Activated naive CD8-positive, alpha-beta T cell treated with anti-CD3 and anti-CD28 coated beads, Interleukin-2, amount 50 U/mL, for 24 hours (primary cell): ENCODE results near the gene ZBTB1.

Experiments used
- ATAC-seq: fragments of 150-1000 bp; cut with Tn5 transposase; one replicate; pipeline ENCODE4 v1.10.0; 2021
- DNase-seq: peaks from one replicate; pipeline ENCODE4 v3.0.0; 2021
- H3K27ac Mint-ChIP-seq: one replicate; pipeline ENCODE4 v1.8.0; 2021; ENCODE audit warnings: mild to moderate bottlenecking, mixed read lengths
- H3K27me3 Mint-ChIP-seq: one replicate; pipeline ENCODE4 v1.8.0; 2021; ENCODE audit warnings: mixed read lengths
- H3K36me3 Mint-ChIP-seq: one replicate; pipeline ENCODE4 v1.8.0; 2021; ENCODE audit warnings: low read depth, mixed read lengths
- H3K4me1 Mint-ChIP-seq: one replicate; pipeline ENCODE4 v1.8.0; 2021; ENCODE audit warnings: mixed read lengths
- H3K4me3 Mint-ChIP-seq: one replicate; pipeline ENCODE4 v1.8.0; 2021; ENCODE audit warnings: mild to moderate bottlenecking, moderate library complexity, mixed read lengths
- H3K9me3 Mint-ChIP-seq: one replicate; pipeline ENCODE4 v1.8.0; 2021; ENCODE audit warnings: mixed read lengths

Gene ZBTB1

GRCh38 chr14:64476438-64476837 is 28.1 kb upstream of the ZBTB1 start:
- Mint-ChIP-seq H3K9me3 (no peaks in the 10 kb centered on the region), H3K4me1 (peaks cover 19% of the 10 kb centered on the region), H3K27ac (no peak overlapping the region), H3K4me3 (no peak overlapping the region), H3K36me3 (peaks cover 10% of the 10 kb centered on the region), H3K27me3 (no peaks in the 10 kb centered on the region)
- DNase-seq (no peak), ATAC-seq (no peak)

DNA sequence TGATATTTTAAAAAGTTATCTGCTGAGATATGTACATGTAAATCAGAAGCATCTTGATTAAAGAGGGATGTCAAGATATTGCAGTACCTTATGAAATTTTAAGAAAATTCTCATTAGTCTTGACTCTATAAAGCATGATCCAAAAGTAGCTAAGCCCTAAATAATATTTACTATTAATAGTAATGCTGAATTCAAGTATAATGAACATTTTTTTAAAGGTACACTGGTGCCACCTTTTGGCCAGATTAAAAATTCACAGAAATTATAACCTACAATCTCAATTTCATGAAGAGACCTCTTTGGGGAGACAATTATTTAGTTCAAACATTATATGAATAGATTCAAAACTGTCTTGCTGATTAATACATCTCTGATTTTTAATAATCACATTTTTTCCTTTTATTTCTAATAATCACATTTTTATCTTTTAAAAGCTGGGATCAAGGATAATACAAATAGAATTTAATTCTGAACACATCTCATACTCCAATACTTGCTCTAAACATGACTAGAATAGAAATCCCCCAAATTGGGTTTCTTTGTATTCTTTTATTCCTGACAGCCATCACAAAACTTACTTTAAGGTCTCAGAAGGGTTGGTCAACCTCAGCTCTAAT is 25.8 kb upstream of the ZBTB1 start:
- DNase-seq (no peak), ATAC-seq (no peak)
- Mint-ChIP-seq H3K4me1 (peaks cover 21% of the 10 kb centered on the region), H3K4me3 (no peak overlapping the region), H3K27me3 (no peaks in the 10 kb centered on the region), H3K36me3 (peaks cover 11% of the 10 kb centered on the region), H3K27ac (no peak overlapping the region), H3K9me3 (no peaks in the 10 kb centered on the region)

DNA sequence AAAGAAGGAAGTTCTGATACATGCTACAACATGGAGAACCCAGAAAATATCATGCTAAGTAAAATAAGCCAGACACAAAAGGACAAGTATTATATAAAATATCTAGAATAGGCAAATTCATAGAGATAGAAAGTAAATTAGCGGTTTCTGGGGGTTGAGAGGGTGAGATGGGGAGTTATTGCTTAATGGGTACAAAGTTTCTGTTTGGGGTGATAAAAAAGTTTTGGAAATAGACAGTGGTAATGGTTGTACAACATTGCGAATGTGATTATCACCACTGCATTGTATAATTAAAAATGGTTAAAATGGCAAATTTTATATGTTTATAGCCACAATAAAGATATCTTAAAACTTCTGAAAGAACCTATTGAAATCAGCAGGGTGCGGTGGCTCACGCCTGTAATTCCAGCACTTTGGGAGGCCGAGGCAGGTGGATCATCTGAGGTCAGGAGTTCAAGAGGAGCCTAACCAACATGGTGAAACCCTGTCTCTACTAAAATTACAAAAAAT is 15.9 kb upstream of the ZBTB1 start:
- peaks cover 51% of the 10 kb centered on the region for H3K36me3 Mint-ChIP-seq

DNA sequence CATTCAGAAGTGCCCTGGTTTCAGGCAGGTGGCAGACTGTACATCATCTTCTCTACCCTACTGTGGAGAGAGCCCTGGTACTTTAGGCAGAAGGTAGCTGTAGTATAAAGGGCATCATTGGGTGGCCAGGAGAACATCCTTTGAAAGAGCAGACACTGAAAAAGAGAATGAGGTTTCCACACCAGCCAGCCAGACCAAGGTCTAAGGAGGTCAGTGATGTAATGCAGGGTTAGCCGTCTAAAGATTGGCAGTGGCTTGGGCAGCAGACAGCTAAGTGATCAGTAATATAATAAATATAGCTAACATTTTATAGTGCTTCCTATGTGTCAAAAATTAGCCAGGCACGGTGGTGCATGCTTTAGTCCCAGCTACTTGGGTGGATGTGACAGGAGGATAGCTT is 12.9 kb upstream of the ZBTB1 start:
- Mint-ChIP-seq H3K27me3 (no peaks in the 10 kb centered on the region), H3K9me3 (no peaks in the 10 kb centered on the region), H3K4me3 (no peak overlapping the region), H3K36me3 (peaks cover 42% of the 10 kb centered on the region), H3K27ac (no peak overlapping the region), H3K4me1 (peaks cover 35% of the 10 kb centered on the region)
- ATAC-seq (no peak), DNase-seq (no peak)

More for the DNA sequence above, 15.9 kb upstream of the ZBTB1 start:
- Mint-ChIP-seq H3K4me3 (no peak overlapping the region), H3K9me3 (no peaks in the 10 kb centered on the region), H3K4me1 (peaks cover 22% of the 10 kb centered on the region), H3K27me3 (no peaks in the 10 kb centered on the region), H3K27ac (no peak overlapping the region)
- ATAC-seq: no peak
- DNase-seq: no peak

GRCh38 chr14:64493455-64493854 is 11.1 kb upstream of the ZBTB1 start:
- no peaks in the 10 kb centered on the region for H3K9me3 Mint-ChIP-seq
- no peak overlapping the region for H3K4me3 Mint-ChIP-seq
- no peak for ATAC-seq
- H3K4me1 Mint-ChIP-seq: peaks cover 47% of the 10 kb centered on the region
- H3K27me3 Mint-ChIP-seq: no peaks in the 10 kb centered on the region
- no peak overlapping the region for H3K27ac Mint-ChIP-seq
- DNase-seq: no peak
- peaks cover 31% of the 10 kb centered on the region for H3K36me3 Mint-ChIP-seq

- DNase-seq (no peak), ATAC-seq (no peak)
- Mint-ChIP-seq H3K36me3 (peaks cover 39% of the 10 kb centered on the region), H3K4me3 (no peak overlapping the region), H3K27me3 (no peaks in the 10 kb centered on the region), H3K4me1 (peaks cover 62% of the 10 kb centered on the region), H3K27ac (no peak overlapping the region), H3K9me3 (no peaks in the 10 kb centered on the region)
Measured at GRCh38 chr14:64495252-64495651, 9.3 kb upstream of the ZBTB1 start.

DNA sequence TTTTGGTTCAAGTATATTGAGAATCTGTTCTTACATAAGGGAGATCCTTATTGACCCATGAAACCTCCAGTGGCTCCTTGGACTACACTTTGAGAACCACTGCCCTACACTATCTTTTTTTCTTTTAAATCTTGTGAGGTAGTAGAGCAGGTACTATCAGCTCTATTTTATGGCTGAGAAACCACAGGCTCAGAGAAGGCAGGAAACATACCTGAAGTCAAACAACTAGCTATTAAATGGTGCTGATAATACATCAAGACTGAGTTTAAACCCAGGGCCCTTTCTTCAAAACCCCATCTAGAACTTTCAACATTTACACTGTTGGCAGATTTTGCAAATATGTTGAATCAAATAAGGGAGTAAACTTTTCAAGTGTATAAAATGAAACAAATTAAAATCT is 7.8 kb upstream of the ZBTB1 start:
- Mint-ChIP-seq H3K4me3 (no peak overlapping the region), H3K36me3 (peaks cover 29% of the 10 kb centered on the region), H3K9me3 (no peaks in the 10 kb centered on the region), H3K4me1 (peaks cover 69% of the 10 kb centered on the region), H3K27me3 (no peaks in the 10 kb centered on the region), H3K27ac (no peak overlapping the region)
- no peak for DNase-seq
- ATAC-seq: no peak

GRCh38 chr14:64500088-64500487 is 4.5 kb upstream of the ZBTB1 start:
- peaks cover 55% of the 10 kb centered on the region for H3K4me1 Mint-ChIP-seq
- H3K36me3 Mint-ChIP-seq: peaks cover 24% of the 10 kb centered on the region
- ATAC-seq (no peak), DNase-seq (no peak)
- no peaks in the 10 kb centered on the region for H3K9me3 Mint-ChIP-seq
- peak overlapping the region; percentile 95 for H3K27ac Mint-ChIP-seq
- H3K27me3 Mint-ChIP-seq: no peaks in the 10 kb centered on the region
- peak overlapping the region; percentile 95 for H3K4me3 Mint-ChIP-seq

DNA sequence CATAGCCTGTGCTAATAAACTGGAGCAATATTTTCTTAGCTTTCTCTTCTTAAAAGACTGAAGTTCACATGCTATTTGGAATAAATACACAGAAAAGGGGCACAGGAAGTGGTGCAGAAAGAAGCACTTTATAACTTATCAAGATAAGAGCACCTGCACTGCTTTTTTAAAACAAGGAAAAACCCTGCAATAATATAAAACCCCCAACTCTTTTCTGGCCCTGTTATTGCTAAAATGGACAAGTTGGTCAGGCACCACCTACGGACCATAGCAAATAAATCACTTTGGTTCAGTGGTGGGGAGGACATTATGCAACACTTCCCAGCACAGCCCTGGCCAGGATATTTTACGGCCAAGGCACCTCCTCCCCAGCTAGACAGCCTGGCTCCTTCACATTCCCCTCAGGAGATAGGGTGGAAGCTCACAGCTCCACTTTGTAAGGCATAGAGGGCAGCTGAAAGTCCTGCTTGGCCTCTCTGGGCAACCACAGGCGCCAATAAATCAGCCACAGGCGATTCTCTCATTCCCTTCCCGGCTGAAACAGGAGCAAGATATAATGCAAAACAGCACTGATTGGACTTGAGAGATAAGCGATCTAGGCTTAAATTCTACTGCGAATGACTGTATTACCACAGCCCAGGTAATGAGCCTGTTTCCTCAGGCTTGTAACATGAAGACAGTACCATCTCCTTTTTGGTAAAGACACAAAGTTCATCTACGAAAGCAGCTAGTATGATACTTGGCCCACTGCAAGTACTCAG is 3.0 kb upstream of the ZBTB1 start:
- peaks cover 60% of the 10 kb centered on the region for H3K4me1 Mint-ChIP-seq
- peak; percentile 11 for DNase-seq
- no peaks in the 10 kb centered on the region for H3K27me3 Mint-ChIP-seq
- peaks cover 36% of the 10 kb centered on the region for H3K36me3 Mint-ChIP-seq
- H3K27ac Mint-ChIP-seq: peak overlapping the region; percentile 95
- H3K4me3 Mint-ChIP-seq: peak overlapping the region; percentile 95
- H3K9me3 Mint-ChIP-seq: no peaks in the 10 kb centered on the region
- no peak for ATAC-seq

GRCh38 chr14:64502456-64502855 is 2.1 kb upstream of the ZBTB1 start:
- Mint-ChIP-seq H3K4me1 (peaks cover 62% of the 10 kb centered on the region), H3K27me3 (no peaks in the 10 kb centered on the region)

GRCh38 chr14:64502887-64503433 is 1.6 kb upstream of the ZBTB1 start:
- Mint-ChIP-seq H3K27ac (peak overlapping the region; percentile 95), H3K4me3 (peak overlapping the region; percentile 95), H3K27me3 (no peaks in the 10 kb centered on the region), H3K9me3 (no peaks in the 10 kb centered on the region), H3K4me1 (peaks cover 62% of the 10 kb centered on the region), H3K36me3 (peaks cover 39% of the 10 kb centered on the region)
- DNase-seq (peak; percentile 18), ATAC-seq (no peak)

More at GRCh38 chr14:64502456-64502855, 2.1 kb upstream of the ZBTB1 start:
- DNase-seq (peak; percentile 10), ATAC-seq (no peak)
- H3K36me3 Mint-ChIP-seq: peaks cover 42% of the 10 kb centered on the region
- no peaks in the 10 kb centered on the region for H3K9me3 Mint-ChIP-seq
- H3K4me3 Mint-ChIP-seq: peak overlapping the region; percentile 95
- H3K27ac Mint-ChIP-seq: peak overlapping the region; percentile 95

GRCh38 chr14:64503434-64504309 is 898 bp upstream of the ZBTB1 start, which contains the start of gene ZBTB25:
ZBTB25 (minus strand) TSS chr14:64503838; CDS start chr14:64490533, 13,305 bp downstream.
- Mint-ChIP-seq H3K27me3 (no peaks in the 10 kb centered on the region), H3K4me1 (peaks cover 67% of the 10 kb centered on the region), H3K36me3 (peaks cover 38% of the 10 kb centered on the region), H3K9me3 (no peaks in the 10 kb centered on the region), H3K27ac (peak within 1 kb of the TSS; percentile 99), H3K4me3 (peak within 1 kb of the TSS; percentile 95)
- ATAC-seq (peak; percentile 65), DNase-seq (peak; percentile 94)

GRCh38 chr14:64504897-64505794 is 576 bp downstream of the ZBTB1 start:
- peaks cover 29% of the 10 kb centered on the region for H3K36me3 Mint-ChIP-seq
- H3K9me3 Mint-ChIP-seq: no peaks in the 10 kb centered on the region
- no peaks in the 10 kb centered on the region for H3K27me3 Mint-ChIP-seq
- H3K27ac Mint-ChIP-seq: peak overlapping the region; percentile 99
- ATAC-seq (peak; percentile 36), DNase-seq (peak; percentile 85)
- peaks cover 69% of the 10 kb centered on the region for H3K4me1 Mint-ChIP-seq
- H3K4me3 Mint-ChIP-seq: peak overlapping the region; percentile 93
